Loucy (cell line): ENCODE measurements around the gene GNPTG.

Experiments
- H2AFZ ChIP-seq: fragments of 200-600 bp; sonication (generic); 2 replicates; pipeline ENCODE4 v1.6.0; 2016; ENCODE audit warnings: antibody characterized with exemption, mild to moderate bottlenecking, low read length, moderate library complexity
- H3F3A ChIP-seq: fragments of 200-600 bp; 2 replicates; pipeline ENCODE4 v1.6.0; 2016; ENCODE audit warnings: antibody characterized with exemption, low read depth, mild to moderate bottlenecking
- H3K27me3 ChIP-seq: fragments of 200-600 bp; sonication (generic); 2 replicates; pipeline ENCODE4 v1.6.1; 2014; ENCODE audit warnings: low read length, mild to moderate bottlenecking; ENCODE audit not compliant: insufficient read depth, poor library complexity, severe bottlenecking
- H3K36me3 ChIP-seq: fragments of 200-600 bp; sonication (generic); 2 replicates; pipeline ENCODE4 v1.6.1; 2016; ENCODE audit warnings: low read length; ENCODE audit not compliant: insufficient read depth
- H3K4me1 ChIP-seq: fragments of 200-600 bp; sonication (generic); 2 replicates; pipeline ENCODE4 v1.5.1; 2014; ENCODE audit warnings: low read length, mild to moderate bottlenecking; ENCODE audit not compliant: insufficient read depth, poor library complexity, severe bottlenecking
- H3K4me2 ChIP-seq: fragments of 200-600 bp; sonication (generic); 2 replicates; pipeline ENCODE4 v1.6.0; 2014; ENCODE audit warnings: antibody characterized with exemption, low read length, low read depth, mild to moderate bottlenecking; ENCODE audit not compliant: poor library complexity, severe bottlenecking
- H3K4me3 ChIP-seq: fragments of 200-600 bp; sonication (generic); 2 replicates; pipeline ENCODE4 v1.5.1; 2014; ENCODE audit warnings: low read length, mild to moderate bottlenecking, mixed read lengths; ENCODE audit not compliant: poor library complexity, severe bottlenecking
- H3K79me2 ChIP-seq: fragments of 200-600 bp; sonication (generic); 2 replicates; pipeline ENCODE4 v1.6.1; 2014; ENCODE audit warnings: low read length; ENCODE audit not compliant: insufficient read depth
- H3K9ac ChIP-seq: fragments of 200-600 bp; sonication (generic); 2 replicates; pipeline ENCODE4 v1.6.0; 2014; ENCODE audit warnings: mild to moderate bottlenecking, low read depth, low read length, moderate library complexity; ENCODE audit not compliant: poor library complexity, severe bottlenecking
- H3K9me2 ChIP-seq: fragments of 200-600 bp; sonication (generic); replicated peaks from 2 replicates; pipeline ENCODE4 v1.6.1; 2016; ENCODE audit warnings: low read depth, low read length, mixed read lengths
- H3K9me3 ChIP-seq: fragments of 200-600 bp; sonication (generic); 2 replicates; pipeline ENCODE4 v1.6.1; 2014; ENCODE audit warnings: mild to moderate bottlenecking, antibody characterized with exemption, low read length, low read depth; ENCODE audit not compliant: insufficient read depth
- H4K20me1 ChIP-seq: fragments of 200-600 bp; sonication (generic); 2 replicates; pipeline ENCODE4 v1.6.0; 2014; ENCODE audit warnings: antibody characterized with exemption, low read length, mild to moderate bottlenecking; ENCODE audit not compliant: insufficient read depth, poor library complexity, severe bottlenecking
- EZH2phosphoT487 ChIP-seq: fragments of 200-600 bp; IDR thresholded peaks from 2 replicates; pipeline ENCODE4 v1.6.1; 2018; ENCODE audit warnings: antibody characterized with exemption, mild to moderate bottlenecking, moderate library complexity, borderline replicate concordance
- TF ChIP-seq, protein P1 (sequence below): fragments of 200-600 bp; sonication (generic); conservative IDR thresholded peaks from 2 replicates; pipeline ENCODE4 v1.5.1; 2014; ENCODE audit warnings: mild to moderate bottlenecking, antibody characterized with exemption, low read length

Gene GNPTG

GRCh38 chr16:1323296-1324239 is 28.2 kb upstream of the GNPTG start:
- Histone ChIP-seq H3K4me2 (no peak overlapping the region), H3K9ac (no peak overlapping the region), H2AFZ (no peak overlapping the region), H3K27me3 (no peaks in the 10 kb centered on the region), H4K20me1 (no peaks in the 10 kb centered on the region), H3K9me2 (no peaks in the 10 kb centered on the region), H3F3A (no peaks in the 10 kb centered on the region), H3K79me2 (no peaks in the 10 kb centered on the region), H3K4me1 (no peaks in the 10 kb centered on the region), H3K4me3 (no peak overlapping the region), H3K36me3 (peaks cover 15% of the 10 kb centered on the region; the same call in 1 of the 2 replicates), H3K9me3 (no peaks in the 10 kb centered on the region)
- TF ChIP-seq, protein P1, sequence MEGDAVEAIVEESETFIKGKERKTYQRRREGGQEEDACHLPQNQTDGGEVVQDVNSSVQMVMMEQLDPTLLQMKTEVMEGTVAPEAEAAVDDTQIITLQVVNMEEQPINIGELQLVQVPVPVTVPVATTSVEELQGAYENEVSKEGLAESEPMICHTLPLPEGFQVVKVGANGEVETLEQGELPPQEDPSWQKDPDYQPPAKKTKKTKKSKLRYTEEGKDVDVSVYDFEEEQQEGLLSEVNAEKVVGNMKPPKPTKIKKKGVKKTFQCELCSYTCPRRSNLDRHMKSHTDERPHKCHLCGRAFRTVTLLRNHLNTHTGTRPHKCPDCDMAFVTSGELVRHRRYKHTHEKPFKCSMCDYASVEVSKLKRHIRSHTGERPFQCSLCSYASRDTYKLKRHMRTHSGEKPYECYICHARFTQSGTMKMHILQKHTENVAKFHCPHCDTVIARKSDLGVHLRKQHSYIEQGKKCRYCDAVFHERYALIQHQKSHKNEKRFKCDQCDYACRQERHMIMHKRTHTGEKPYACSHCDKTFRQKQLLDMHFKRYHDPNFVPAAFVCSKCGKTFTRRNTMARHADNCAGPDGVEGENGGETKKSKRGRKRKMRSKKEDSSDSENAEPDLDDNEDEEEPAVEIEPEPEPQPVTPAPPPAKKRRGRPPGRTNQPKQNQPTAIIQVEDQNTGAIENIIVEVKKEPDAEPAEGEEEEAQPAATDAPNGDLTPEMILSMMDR = no peak
- TF ChIP-seq EZH2phosphoT487 = no peak

- Histone ChIP-seq H4K20me1 (no peaks in the 10 kb centered on the region), H3K9me2 (no peaks in the 10 kb centered on the region), H3K9ac (no peak overlapping the region), H3K27me3 (no peaks in the 10 kb centered on the region), H3K4me3 (no peak overlapping the region), H3K4me2 (no peak overlapping the region), H2AFZ (no peak overlapping the region), H3K4me1 (no peaks in the 10 kb centered on the region), H3K79me2 (no peaks in the 10 kb centered on the region), H3F3A (no peaks in the 10 kb centered on the region), H3K36me3 (peaks cover 12% of the 10 kb centered on the region; the same call in 1 of the 2 replicates), H3K9me3 (no peaks in the 10 kb centered on the region)
- TF ChIP-seq, protein P1 = no peak
- TF ChIP-seq EZH2phosphoT487 = no peak
These were observed 27.4 kb upstream of the GNPTG start for GRCh38 chr16:1324286-1324826.

DNA sequence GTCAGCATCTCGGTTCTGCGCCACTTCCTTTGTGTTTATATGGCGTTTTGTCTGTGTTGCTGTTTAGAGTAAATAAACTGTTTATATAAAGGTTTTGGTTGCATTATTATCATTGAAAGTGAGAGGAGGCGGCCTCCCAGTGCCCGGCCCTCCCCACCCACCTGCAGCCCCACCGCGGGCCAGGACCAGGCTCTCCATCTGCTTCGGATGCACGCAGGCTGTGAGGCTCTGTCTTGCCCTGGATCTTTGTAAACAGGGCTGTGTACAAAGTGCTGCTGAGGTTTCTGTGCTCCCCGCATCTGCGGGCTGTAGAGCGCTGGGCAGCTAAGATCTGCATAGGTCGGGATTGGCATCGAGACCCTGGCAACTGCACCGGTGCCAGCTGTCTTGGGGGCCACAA is 26.5 kb upstream of the GNPTG start:
- Histone ChIP-seq H4K20me1 (no peaks in the 10 kb centered on the region), H3K4me3 (no peak overlapping the region), H3K79me2 (no peaks in the 10 kb centered on the region), H3K9me2 (no peaks in the 10 kb centered on the region), H3F3A (no peaks in the 10 kb centered on the region), H3K4me2 (no peak overlapping the region), H2AFZ (no peak overlapping the region), H3K36me3 (peaks cover 3% of the 10 kb centered on the region; the same call in 1 of the 2 replicates), H3K9ac (no peak overlapping the region), H3K27me3 (no peaks in the 10 kb centered on the region), H3K4me1 (no peaks in the 10 kb centered on the region), H3K9me3 (no peaks in the 10 kb centered on the region)
- TF ChIP-seq EZH2phosphoT487 = no peak
- TF ChIP-seq, protein P1 = no peak
